ENCODE data around the gene FGD3. TPM values are rescaled to one million over a fixed set of nuclear protein-coding genes. Genes with fewer than 3 reads are reported as not detected.

FGD3 gene
- total RNA-seq, 1 experiment from 2014 or later, result 1.8 TPM

DNA sequence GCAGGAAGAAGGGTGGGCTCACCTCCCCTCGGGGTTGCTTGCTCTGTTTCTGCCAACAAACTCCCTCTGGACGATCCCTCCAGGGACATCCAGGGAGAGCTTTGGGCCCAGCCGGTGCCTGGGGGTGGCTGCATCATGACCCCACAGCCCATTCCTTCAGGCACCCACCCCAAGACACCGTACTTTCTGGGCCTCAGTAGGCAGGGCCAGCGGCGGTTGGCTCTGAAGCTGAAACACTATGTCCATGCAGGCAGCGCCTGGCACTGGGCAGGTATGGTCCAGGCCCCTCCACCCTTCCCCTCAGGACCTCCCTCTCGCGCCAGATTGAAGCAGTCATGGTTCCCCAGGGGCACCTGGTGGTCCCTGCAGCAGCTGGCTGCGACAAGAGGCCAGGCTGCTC, 92.7 kb downstream of the FGD3 start:
- H3T11ph ChIP-seq (ENCODE audit: low read length), result no peak overlapping the region
- H2BK5ac ChIP-seq (ENCODE audit: insufficient read length, low read length), result no peak overlapping the region
- no peak overlapping the region for H2BK20ac ChIP-seq (ENCODE audit: low read depth, low read length, poor library complexity, severe bottlenecking)
- Mint-ChIP-seq H3K4me3 (peak overlapping the region in 1 of 2 experiments; percentile 12; a peak in 1 of 5 replicates), H3K9me3 (peaks cover 0 to 8% of the 10 kb centered on the region in 2 experiments; a peak in 1 of 5 replicates), H3K4me1 (peaks cover 7 to 24% of the 10 kb centered on the region in 2 experiments), H3K36me3 (ENCODE audit: insufficient read depth in 1 of 3, low read depth in 3 of 3) (no peaks in the 10 kb centered on the region; a peak in 1 of 7 replicates), H3K27ac (no peak overlapping the region), H3K27me3 (ENCODE audit: low read depth) (peaks cover 3% of the 10 kb centered on the region; the same call in 1 of the 2 replicates)
- H4K91ac ChIP-seq (ENCODE audit: insufficient read length, low read depth, low read length), result no peak overlapping the region
- no peaks in the 10 kb centered on the region for H4K20me1 ChIP-seq (ENCODE audit: control insufficient read depth, insufficient read depth, insufficient read length)
- no peak overlapping the region for H2BK15ac ChIP-seq (ENCODE audit: low read depth, low read length)
- no peak overlapping the region for H3K4ac ChIP-seq (ENCODE audit: low read depth, low read length)
- no peak overlapping the region for H4K8ac ChIP-seq (replicated peaks; ENCODE audit: insufficient read length, low read depth, low read length)
- H2AFZ ChIP-seq (ENCODE audit: low read length), result no peak overlapping the region
- H2AK5ac ChIP-seq (ENCODE audit: insufficient read length, low read length), result no peak overlapping the region
- H3K18ac ChIP-seq (ENCODE audit: insufficient read length, low read depth, low read length), result no peak overlapping the region
- H2BK120ac ChIP-seq (ENCODE audit: low read depth, low read length, poor library complexity, severe bottlenecking), result no peak overlapping the region
- no peaks in the 10 kb centered on the region for H3K4me1 ChIP-seq (ENCODE audit: insufficient read depth, low read length)
- H3K23me2 ChIP-seq (ENCODE audit: insufficient read length, low read depth, low read length, poor library complexity, severe bottlenecking), result no peaks in the 10 kb centered on the region
- no CpG with 5 or more reads among the region's 10 CpGs for WGBS (ENCODE audit: extremely low coverage, insufficient read length, low lambda C conversion rate)
- no peak overlapping the region for H3K56ac ChIP-seq (ENCODE audit: insufficient read length, low read depth, low read length)
- H3K9ac ChIP-seq (ENCODE audit: extremely low read depth, insufficient read length, low read length), result no peak overlapping the region
- TF ChIP-seq, protein P1, sequence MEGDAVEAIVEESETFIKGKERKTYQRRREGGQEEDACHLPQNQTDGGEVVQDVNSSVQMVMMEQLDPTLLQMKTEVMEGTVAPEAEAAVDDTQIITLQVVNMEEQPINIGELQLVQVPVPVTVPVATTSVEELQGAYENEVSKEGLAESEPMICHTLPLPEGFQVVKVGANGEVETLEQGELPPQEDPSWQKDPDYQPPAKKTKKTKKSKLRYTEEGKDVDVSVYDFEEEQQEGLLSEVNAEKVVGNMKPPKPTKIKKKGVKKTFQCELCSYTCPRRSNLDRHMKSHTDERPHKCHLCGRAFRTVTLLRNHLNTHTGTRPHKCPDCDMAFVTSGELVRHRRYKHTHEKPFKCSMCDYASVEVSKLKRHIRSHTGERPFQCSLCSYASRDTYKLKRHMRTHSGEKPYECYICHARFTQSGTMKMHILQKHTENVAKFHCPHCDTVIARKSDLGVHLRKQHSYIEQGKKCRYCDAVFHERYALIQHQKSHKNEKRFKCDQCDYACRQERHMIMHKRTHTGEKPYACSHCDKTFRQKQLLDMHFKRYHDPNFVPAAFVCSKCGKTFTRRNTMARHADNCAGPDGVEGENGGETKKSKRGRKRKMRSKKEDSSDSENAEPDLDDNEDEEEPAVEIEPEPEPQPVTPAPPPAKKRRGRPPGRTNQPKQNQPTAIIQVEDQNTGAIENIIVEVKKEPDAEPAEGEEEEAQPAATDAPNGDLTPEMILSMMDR (conservative IDR thresholded peaks at IDR 0.05), result no peak
- no peaks in the 10 kb centered on the region for H3K79me2 ChIP-seq (ENCODE audit: insufficient read depth, low read length)
- no peaks in the 10 kb centered on the region for H3K9me3 ChIP-seq (ENCODE audit: control insufficient read depth, low read depth, low read length)
- no peak for DNase-seq
- H3K14ac ChIP-seq (ENCODE audit: insufficient read depth, low read length), result no peak overlapping the region
- no peak overlapping the region for H4K5ac ChIP-seq (ENCODE audit: insufficient read length, low read depth, low read length)
- H3K23ac ChIP-seq (ENCODE audit: insufficient read length, low read depth, low read length), result no peak overlapping the region
- no peak overlapping the region for H2BK12ac ChIP-seq (ENCODE audit: insufficient read length, low read depth, low read length)
- H3K27ac ChIP-seq (ENCODE audit: insufficient read length, low read depth, low read length), result no peak overlapping the region
- no peaks in the 10 kb centered on the region for H3K27me3 ChIP-seq (ENCODE audit: insufficient read depth, low read length)
- no peak overlapping the region for H3K4me2 ChIP-seq (ENCODE audit: insufficient read depth, insufficient read length, low read length)
- no peaks in the 10 kb centered on the region for H3K79me1 ChIP-seq (ENCODE audit: insufficient read depth, low read depth, low read length, poor library complexity, severe bottlenecking)
